HCT116 (cell line): Measurements from ENCODE around the gene TSPAN14. TPM values are rescaled to one million over a fixed set of nuclear protein-coding genes. Genes with fewer than 3 reads are reported as not detected.

Experiments used
- ATAC-seq: fragments of 200-7000 bp; cut with Tn5 transposase; 2 replicates; pipeline ENCODE4 v1.9.1; 2020; ENCODE audit warnings: mild to moderate bottlenecking, moderate library complexity
- BruUV-seq: library from RNA; stranded (reverse); fragments of 400-500 nt; replicated peaks from 2 replicates; lab custom pipeline; 2021; lab: Mats Ljungman, UMichigan
- CTCF ChIA-PET: fragments of 300-600 bp; sonication (Branson Sonifier 250); formaldehyde crosslinking; loops from one replicate; lab custom pipeline; 2021; ENCODE audit warnings: antibody characterized with exemption; lab: Charles Lee
- POLR2A ChIA-PET: fragments of 300-600, 350-600 bp; sonication (Branson Sonifier 250); formaldehyde crosslinking; loops from one replicate; lab custom pipeline; 2021; ENCODE audit warnings: antibody characterized with exemption; lab: Charles Lee
- RAD21 ChIA-PET, 2 experiments: fragments of 300-600 bp; sonication (Branson Sonifier 250); formaldehyde crosslinking; loops; one replicate each; lab custom pipeline; 2023; ENCODE audit warnings: low total read pairs in 2 of 2; ENCODE audit not compliant: uncharacterized antibody in 2 of 2, unreplicated experiment in 2 of 2, low non-redundant PET in 1 of 2; lab: Charles Lee
- DNase-seq: peaks from one replicate; pipeline ENCODE4 v3.0.0-alpha.2; 2010; ENCODE audit warnings: low read depth, low spot score
- H2AFZ ChIP-seq: fragments of 200-600 bp; shearing (Covaris generic), sonication (generic); 2 replicates; pipeline ENCODE4 v1.6.1; 2017; ENCODE audit warnings: low read depth, mixed run types, mixed read lengths, antibody characterized with exemption, low read length; ENCODE audit not compliant: poor library complexity, severe bottlenecking
- H3K27ac ChIP-seq: 2 replicates; pipeline ENCODE4 v1.5.1; 2012; ENCODE audit warnings: low read depth, low read length
- H3K27me3 ChIP-seq: fragments of 200-600 bp; sonication (generic); 2 replicates; pipeline ENCODE4 v1.6.1; 2016; ENCODE audit warnings: mixed run types, low read length, mixed read lengths; ENCODE audit not compliant: insufficient read depth
- H3K36me3 ChIP-seq, 2 experiments: fragments of 200-500 bp in 1 of 2; fragments of 200-600 bp in 1 of 2; sonication (Bioruptor generic) in 1 of 2; sonication (generic) in 1 of 2; 2 replicates each; pipeline versions ENCODE4 v1.5.1 to v1.6.1; 2014 to 2016; ENCODE audit warnings: low read length in 2 of 2, inconsistent platforms in 1 of 2, mixed read lengths in 1 of 2, mixed run types in 1 of 2; ENCODE audit not compliant: insufficient read depth in 2 of 2, control insufficient read depth in 1 of 2
- H3K4me1 ChIP-seq, 2 experiments: fragments of 200-600 bp in 1 of 2; sonication (generic) in 1 of 2; 2 replicates each; pipeline versions ENCODE4 v1.5.1 to v1.6.1; 2012 to 2017; ENCODE audit warnings: low read length in 2 of 2, inconsistent platforms in 1 of 2, mild to moderate bottlenecking in 1 of 2, mixed read lengths in 1 of 2, mixed run types in 1 of 2, moderate library complexity in 1 of 2; ENCODE audit not compliant: insufficient read depth in 2 of 2, control insufficient read depth in 1 of 2
- H3K4me2 ChIP-seq: fragments of 200-600 bp; sonication (generic); 2 replicates; pipeline ENCODE4 v1.6.1; 2017; ENCODE audit warnings: mixed run types, low read length, mixed read lengths
- H3K4me3 ChIP-seq, 2 experiments: fragments of 200-600 bp in 1 of 2; sonication (generic) in 1 of 2; replicated peaks in 1 of 2; 2 replicates each; pipeline ENCODE4 v1.5.1; 2011 to 2016; ENCODE audit warnings: low read length in 2 of 2, control low read depth in 1 of 2, low read depth in 1 of 2, mild to moderate bottlenecking in 1 of 2, mixed read lengths in 1 of 2, mixed run types in 1 of 2
- H3K79me2 ChIP-seq: fragments of 200-600 bp; sonication (generic); 2 replicates; pipeline ENCODE4 v1.6.1; 2017; ENCODE audit warnings: mild to moderate bottlenecking, mixed run types, low read length, moderate library complexity, mixed read lengths; ENCODE audit not compliant: insufficient read depth
- H3K9ac ChIP-seq: fragments of 200-600 bp; sonication (generic); 2 replicates; pipeline ENCODE4 v1.6.1; 2016; ENCODE audit warnings: low read length, mixed read lengths
- H3K9me2 ChIP-seq: fragments of 200-600 bp; sonication (generic), shearing (Covaris generic); 2 replicates; pipeline ENCODE4 v1.6.1; 2017; ENCODE audit warnings: mixed run types, mild to moderate bottlenecking, moderate library complexity; ENCODE audit not compliant: insufficient read depth
- H3K9me3 ChIP-seq, 2 experiments: fragments of 200-500 bp in 1 of 2; fragments of 200-600 bp in 1 of 2; sonication (Bioruptor generic) in 1 of 2; sonication (generic) in 1 of 2; 2 replicates each; pipeline ENCODE4 v1.6.1; 2014 to 2017; ENCODE audit warnings: low read length in 2 of 2, mixed read lengths in 2 of 2, inconsistent platforms in 1 of 2, low read depth in 1 of 2, mild to moderate bottlenecking in 1 of 2, mixed run types in 1 of 2, moderate library complexity in 1 of 2; ENCODE audit not compliant: control insufficient read depth in 1 of 2, insufficient read depth in 1 of 2
- H4K20me1 ChIP-seq: fragments of 200-600 bp; sonication (generic), shearing (Covaris generic); 2 replicates; pipeline ENCODE4 v1.6.1; 2017; ENCODE audit warnings: mixed run types, mild to moderate bottlenecking, moderate library complexity; ENCODE audit not compliant: insufficient read depth
- EGR1 ChIP-seq: IDR thresholded peaks from 2 replicates; pipeline ENCODE4 v1.6.1; 2012; ENCODE audit warnings: low read depth
- EZH2 ChIP-seq: fragments of 200-600 bp; sonication (generic); IDR thresholded peaks from 2 replicates; pipeline ENCODE4 v1.6.1; 2017; ENCODE audit warnings: antibody characterized with exemption, mixed run types
- EZH2phosphoT487 ChIP-seq: fragments of 200-600 bp; IDR thresholded peaks from 2 replicates; pipeline ENCODE4 v1.6.1; 2018; ENCODE audit warnings: antibody characterized with exemption, borderline replicate concordance
- FOSL1 ChIP-seq: IDR thresholded peaks from 2 replicates; pipeline ENCODE4 v1.6.1; 2012; ENCODE audit warnings: low read depth
- SIN3A ChIP-seq: IDR thresholded peaks from 2 replicates; pipeline ENCODE4 v1.6.1; 2012; ENCODE audit warnings: low read depth
- SP1 ChIP-seq: IDR thresholded peaks from 2 replicates; pipeline ENCODE4 v1.6.1; 2012; ENCODE audit warnings: low read depth
- SRF ChIP-seq: IDR thresholded peaks from 2 replicates; pipeline ENCODE4 v1.6.1; 2012; ENCODE audit warnings: low read depth
- TCF7L2 ChIP-seq: IDR thresholded peaks from 2 replicates; pipeline ENCODE4 v1.7.0; 2011; ENCODE audit warnings: borderline replicate concordance, inconsistent platforms; ENCODE audit not compliant: insufficient read depth, insufficient read length; ENCODE audit errors: extremely low read depth
- ZNF274 ChIP-seq: fragments of 200-500 bp; sonication (Bioruptor generic); IDR thresholded peaks from 2 replicates; pipeline ENCODE4 v1.6.1; 2014; ENCODE audit warnings: mild to moderate bottlenecking, low read depth, low read length, inconsistent platforms
- intact Hi-C: fragments of 100-400 bp; cut with micrococcal nuclease; formaldehyde crosslinking; loops from 2 replicates; pipeline ENCODE4 v1.10.0; 2022
- total RNA-seq: library from RNA; stranded (reverse); gene quantifications from one replicate; pipeline ENCODE4 v1.2.1, GENCODE V29; 2021; ENCODE audit not compliant: unreplicated experiment
- TF ChIP-seq, protein P1 (sequence below): IDR thresholded peaks from 2 replicates; pipeline ENCODE4 v1.6.1; 2012
- TF ChIP-seq, protein P2 (sequence below): IDR thresholded peaks from 2 replicates; pipeline ENCODE4 v1.6.1; 2011; ENCODE audit warnings: mild to moderate bottlenecking, low read length, moderate library complexity; ENCODE audit not compliant: insufficient replicate concordance; ENCODE audit errors: extremely low read depth
- TF ChIP-seq, protein P3 (sequence below), 3 experiments: fragments of 200-600 bp in 1 of 3; sonication (generic) in 1 of 3; IDR thresholded peaks in 2 of 3; conservative IDR thresholded peaks in 1 of 3; 2 replicates each; pipeline ENCODE4 v1.5.1; 2012 to 2017; ENCODE audit warnings: low read depth in 2 of 3, low read length in 2 of 3, antibody characterized with exemption in 1 of 3, borderline replicate concordance in 1 of 3, control low read depth in 1 of 3, mild to moderate bottlenecking in 1 of 3, mixed read lengths in 1 of 3, mixed run types in 1 of 3, moderate library complexity in 1 of 3; ENCODE audit not compliant: insufficient read depth in 1 of 3

Gene TSPAN14
- total RNA-seq, 1 experiment from 2014 or later = 86.8 TPM

DNA sequence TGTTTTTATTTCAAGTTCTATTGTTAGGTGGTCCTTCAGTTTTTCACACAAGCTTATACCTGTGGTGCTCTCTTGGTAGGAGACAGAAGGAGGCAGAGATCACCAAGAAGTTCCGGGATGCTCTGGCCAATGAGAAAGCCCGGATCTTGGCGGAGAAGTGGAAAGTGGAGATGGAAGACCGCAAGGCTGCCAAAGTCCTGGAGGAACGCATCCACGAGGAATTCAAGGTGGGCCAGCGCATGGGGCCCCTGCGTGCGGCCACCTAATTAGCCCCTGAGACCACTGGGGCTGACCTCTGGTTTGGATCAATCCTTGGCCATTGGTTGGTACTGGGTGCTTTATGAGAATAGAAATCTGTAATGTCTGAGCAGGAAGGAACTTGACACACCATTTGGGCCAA, 117.2 kb downstream of the TSPAN14 start:
- H3K9ac ChIP-seq = no peak overlapping the region
- POLR2A ChIA-PET = no interaction called here
- no peaks in the 10 kb centered on the region for H3K9me3 ChIP-seq
- no peaks in the 10 kb centered on the region for H3K4me1 ChIP-seq
- no peaks in the 10 kb centered on the region for H3K79me2 ChIP-seq
- no peaks in the 10 kb centered on the region for H3K9me2 ChIP-seq
- no peak overlapping the region for H2AFZ ChIP-seq
- ATAC-seq (no peak), DNase-seq (no peak)
- CTCF ChIA-PET = no interaction called here
- no peaks in the 10 kb centered on the region for H3K36me3 ChIP-seq
- TF ChIP-seq TCF7L2 (no peak), ZNF274 (no peak), SIN3A (no peak), SP1 (no peak), FOSL1 (no peak), EZH2 (no peak), EGR1 (no peak), SRF (no peak), EZH2phosphoT487 (no peak)
- TF ChIP-seq, protein P1, sequence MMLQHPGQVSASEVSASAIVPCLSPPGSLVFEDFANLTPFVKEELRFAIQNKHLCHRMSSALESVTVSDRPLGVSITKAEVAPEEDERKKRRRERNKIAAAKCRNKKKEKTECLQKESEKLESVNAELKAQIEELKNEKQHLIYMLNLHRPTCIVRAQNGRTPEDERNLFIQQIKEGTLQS = no peak
- TF ChIP-seq, protein P2, sequence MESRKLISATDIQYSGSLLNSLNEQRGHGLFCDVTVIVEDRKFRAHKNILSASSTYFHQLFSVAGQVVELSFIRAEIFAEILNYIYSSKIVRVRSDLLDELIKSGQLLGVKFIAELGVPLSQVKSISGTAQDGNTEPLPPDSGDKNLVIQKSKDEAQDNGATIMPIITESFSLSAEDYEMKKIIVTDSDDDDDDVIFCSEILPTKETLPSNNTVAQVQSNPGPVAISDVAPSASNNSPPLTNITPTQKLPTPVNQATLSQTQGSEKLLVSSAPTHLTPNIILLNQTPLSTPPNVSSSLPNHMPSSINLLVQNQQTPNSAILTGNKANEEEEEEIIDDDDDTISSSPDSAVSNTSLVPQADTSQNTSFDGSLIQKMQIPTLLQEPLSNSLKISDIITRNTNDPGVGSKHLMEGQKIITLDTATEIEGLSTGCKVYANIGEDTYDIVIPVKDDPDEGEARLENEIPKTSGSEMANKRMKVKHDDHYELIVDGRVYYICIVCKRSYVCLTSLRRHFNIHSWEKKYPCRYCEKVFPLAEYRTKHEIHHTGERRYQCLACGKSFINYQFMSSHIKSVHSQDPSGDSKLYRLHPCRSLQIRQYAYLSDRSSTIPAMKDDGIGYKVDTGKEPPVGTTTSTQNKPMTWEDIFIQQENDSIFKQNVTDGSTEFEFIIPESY = no peak
- TF ChIP-seq, protein P3, sequence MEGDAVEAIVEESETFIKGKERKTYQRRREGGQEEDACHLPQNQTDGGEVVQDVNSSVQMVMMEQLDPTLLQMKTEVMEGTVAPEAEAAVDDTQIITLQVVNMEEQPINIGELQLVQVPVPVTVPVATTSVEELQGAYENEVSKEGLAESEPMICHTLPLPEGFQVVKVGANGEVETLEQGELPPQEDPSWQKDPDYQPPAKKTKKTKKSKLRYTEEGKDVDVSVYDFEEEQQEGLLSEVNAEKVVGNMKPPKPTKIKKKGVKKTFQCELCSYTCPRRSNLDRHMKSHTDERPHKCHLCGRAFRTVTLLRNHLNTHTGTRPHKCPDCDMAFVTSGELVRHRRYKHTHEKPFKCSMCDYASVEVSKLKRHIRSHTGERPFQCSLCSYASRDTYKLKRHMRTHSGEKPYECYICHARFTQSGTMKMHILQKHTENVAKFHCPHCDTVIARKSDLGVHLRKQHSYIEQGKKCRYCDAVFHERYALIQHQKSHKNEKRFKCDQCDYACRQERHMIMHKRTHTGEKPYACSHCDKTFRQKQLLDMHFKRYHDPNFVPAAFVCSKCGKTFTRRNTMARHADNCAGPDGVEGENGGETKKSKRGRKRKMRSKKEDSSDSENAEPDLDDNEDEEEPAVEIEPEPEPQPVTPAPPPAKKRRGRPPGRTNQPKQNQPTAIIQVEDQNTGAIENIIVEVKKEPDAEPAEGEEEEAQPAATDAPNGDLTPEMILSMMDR (IDR thresholded peaks at IDR 0.05 in 2 of 3, conservative IDR thresholded peaks at IDR 0.05 in 1 of 3; ENCODE audit: borderline replicate concordance in 1 of 3, insufficient read depth in 1 of 3, low read depth in 2 of 3, low read length in 2 of 3) = no peak
- no peak overlapping the region for H3K4me2 ChIP-seq
- BruUV-seq = no TSS peak
- peaks cover 3% of the 10 kb centered on the region; the same call in 1 of the 2 replicates for H3K27me3 ChIP-seq
- no peak overlapping the region for H3K4me3 ChIP-seq
- RAD21 ChIA-PET = no interaction called here
- no peak overlapping the region for H3K27ac ChIP-seq
- no peaks in the 10 kb centered on the region for H4K20me1 ChIP-seq
- intact Hi-C loops = no loop called here
